ENCODE measurements around the gene TXNL4A.

- TF ChIP-seq CTCF (IDR thresholded peaks at IDR 0.05) = peak in 5 of 6 experiments; percentile 35 to 73 (median 64)
- TF ChIP-seq POLR2AphosphoS5 (IDR thresholded peaks at IDR 0.05) = peak; percentile 41 to 64
Observed at GRCh38 chr18:80034068-80034851, 45.9 kb upstream of the TXNL4A start, which contains the start of gene RBFA.
